Body of pancreas (tissue), 4 donors: ENCODE data around the gene SLCO1B1. TPM values are rescaled to one million over a fixed set of nuclear protein-coding genes. Genes with fewer than 3 reads are reported as not detected.

Experiments
- ATAC-seq: fragments of 150-250 bp; one replicate; pipeline ENCODE4 v1.9.1; 2016
- DNase-seq, 4 donors: peaks; one replicate each; pipeline ENCODE4 v3.0.0-alpha.2; 2019
- H3K27ac ChIP-seq, 4 donors: fragments of 200-600 bp; sonication (generic); 1 replicate in 3 of 4; 2 replicates in 1 of 4; pipeline versions ENCODE4 v1.5.1 to v1.6.1; 2016 to 2019; ENCODE audit warnings: mild to moderate bottlenecking in 1 of 4, mixed read lengths in 1 of 4, moderate library complexity in 1 of 4
- H3K27me3 ChIP-seq, 2 donors: fragments of 200-600 bp; sonication (generic); one replicate each; pipeline ENCODE4 v1.6.0; 2016; ENCODE audit warnings: mild to moderate bottlenecking in 1 of 2
- H3K36me3 ChIP-seq, 2 donors: fragments of 200-600 bp; sonication (generic); replicated peaks in 1 of 2; 2 replicates each; pipeline ENCODE4 v1.5.1; 2016; ENCODE audit warnings: low read depth in 2 of 2; ENCODE audit not compliant: insufficient read depth in 1 of 2
- H3K4me1 ChIP-seq: fragments of 200-600 bp; sonication (generic); one replicate; pipeline ENCODE4 v1.6.0; 2016
- H3K4me3 ChIP-seq, 2 donors: fragments of 200-600 bp; sonication (generic); 1 replicate in 1 of 2; 2 replicates in 1 of 2; pipeline ENCODE4 v1.5.1; 2016 to 2019
- H3K9me3 ChIP-seq, 3 donors: fragments of 200-600 bp; sonication (generic); 1 replicate in 2 of 3; 2 replicates in 1 of 3; pipeline ENCODE4 v1.5.1; 2016
- POLR2A ChIP-seq, 3 donors: fragments of 450-650 bp; IDR thresholded peaks; one replicate each; pipeline ENCODE4 v1.6.1; 2016; ENCODE audit warnings: antibody characterized with exemption in 3 of 3, mild to moderate bottlenecking in 2 of 3
- WGBS, 2 donors: methylation state at CpG; one replicate each; pipeline ENCODE4 v1.1.5; 2017; 5-methylcytosine and 5-hydroxymethylcytosine counted together
- intact Hi-C: fragments of 100-400 bp; cut with DNase I; formaldehyde crosslinking; loops from one replicate; pipeline ENCODE4 v1.15.1; 2023
- total RNA-seq, 2 donors: library from RNA; depleted of rRNA; stranded (reverse); fragments of >200 nt; gene quantifications; one replicate each; pipeline ENCODE4 v1.1.0, GENCODE V29; 2016
- TF ChIP-seq, protein P1 (sequence below), 7 experiments: fragments of 450-650 bp in 4 of 7; fragments of 200-600 bp in 3 of 7; sonication (generic) in 3 of 7; IDR thresholded peaks; one replicate each; pipeline ENCODE4 v1.5.1; 2016 to 2019; ENCODE audit warnings: antibody characterized with exemption in 7 of 7

Gene SLCO1B1
- total RNA-seq, 2 donors from 2014 or later: not detected

DNA sequence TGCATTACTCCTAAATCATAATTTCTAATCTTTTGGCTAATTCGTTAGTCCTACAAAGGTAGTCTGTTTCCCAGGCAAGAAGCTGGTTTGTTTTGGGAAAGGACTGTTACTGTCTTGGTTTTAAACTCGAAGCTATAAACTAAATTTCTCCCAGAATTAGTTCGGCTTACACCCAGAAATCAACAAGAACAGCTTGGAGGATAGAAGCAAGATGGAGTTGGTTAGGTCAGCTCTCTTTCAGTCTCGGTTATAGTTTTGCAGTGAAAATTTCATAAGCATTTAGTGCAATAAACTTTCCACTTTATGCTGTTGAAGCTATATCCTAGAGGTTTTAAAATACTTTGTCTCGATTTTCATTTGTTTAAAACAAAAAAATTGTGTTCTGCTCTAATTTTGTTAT is 103.4 kb downstream of the SLCO1B1 start:
- Histone ChIP-seq H3K27ac (no peak overlapping the region), H3K9me3 (no peaks in the 10 kb centered on the region), H3K27me3 (no peaks in the 10 kb centered on the region), H3K4me3 (no peak overlapping the region), H3K4me1 (no peaks in the 10 kb centered on the region), H3K36me3 (no peaks in the 10 kb centered on the region)
- TF ChIP-seq POLR2A (IDR thresholded peaks at IDR 0.05): no peak
- TF ChIP-seq, protein P1, sequence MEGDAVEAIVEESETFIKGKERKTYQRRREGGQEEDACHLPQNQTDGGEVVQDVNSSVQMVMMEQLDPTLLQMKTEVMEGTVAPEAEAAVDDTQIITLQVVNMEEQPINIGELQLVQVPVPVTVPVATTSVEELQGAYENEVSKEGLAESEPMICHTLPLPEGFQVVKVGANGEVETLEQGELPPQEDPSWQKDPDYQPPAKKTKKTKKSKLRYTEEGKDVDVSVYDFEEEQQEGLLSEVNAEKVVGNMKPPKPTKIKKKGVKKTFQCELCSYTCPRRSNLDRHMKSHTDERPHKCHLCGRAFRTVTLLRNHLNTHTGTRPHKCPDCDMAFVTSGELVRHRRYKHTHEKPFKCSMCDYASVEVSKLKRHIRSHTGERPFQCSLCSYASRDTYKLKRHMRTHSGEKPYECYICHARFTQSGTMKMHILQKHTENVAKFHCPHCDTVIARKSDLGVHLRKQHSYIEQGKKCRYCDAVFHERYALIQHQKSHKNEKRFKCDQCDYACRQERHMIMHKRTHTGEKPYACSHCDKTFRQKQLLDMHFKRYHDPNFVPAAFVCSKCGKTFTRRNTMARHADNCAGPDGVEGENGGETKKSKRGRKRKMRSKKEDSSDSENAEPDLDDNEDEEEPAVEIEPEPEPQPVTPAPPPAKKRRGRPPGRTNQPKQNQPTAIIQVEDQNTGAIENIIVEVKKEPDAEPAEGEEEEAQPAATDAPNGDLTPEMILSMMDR (IDR thresholded peaks at IDR 0.05): no peak
- intact Hi-C loops: no loop called here
- WGBS, 2 donors: 62 to 73% methylated on average over 5 of the region's 5 CpGs
- DNase-seq: no peak
- no peak for ATAC-seq

DNA sequence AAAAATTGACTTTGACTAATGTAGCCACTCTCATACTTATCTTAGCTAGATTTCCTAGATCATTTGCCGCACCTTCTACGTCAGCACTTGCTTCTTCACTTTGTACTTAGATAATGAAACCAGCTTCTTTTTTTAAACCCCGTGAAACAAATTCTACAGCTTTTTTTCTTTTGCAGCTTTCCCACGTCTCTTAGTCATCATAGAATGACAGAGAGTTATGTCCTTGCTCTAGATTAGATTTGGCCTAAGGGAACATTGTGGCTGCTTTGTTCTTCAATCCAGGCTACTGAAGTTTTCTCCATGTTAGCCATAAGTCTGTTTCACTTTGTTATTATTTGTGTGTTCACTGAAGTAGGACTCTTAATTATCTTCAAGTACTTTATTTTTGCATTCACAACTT is 108.9 kb downstream of the SLCO1B1 start:
- Histone ChIP-seq H3K4me1 (no peaks in the 10 kb centered on the region), H3K4me3 (no peak overlapping the region), H3K9me3 (no peaks in the 10 kb centered on the region), H3K27ac (no peak overlapping the region), H3K36me3 (no peaks in the 10 kb centered on the region), H3K27me3 (no peaks in the 10 kb centered on the region)
- DNase-seq (no peak), ATAC-seq (no peak)
- intact Hi-C loops: no loop called here
- 54 to 69% methylated on average over 4 of the region's 4 CpGs for WGBS, 2 donors
- TF ChIP-seq, protein P1 (IDR thresholded peaks at IDR 0.05): no peak

DNA sequence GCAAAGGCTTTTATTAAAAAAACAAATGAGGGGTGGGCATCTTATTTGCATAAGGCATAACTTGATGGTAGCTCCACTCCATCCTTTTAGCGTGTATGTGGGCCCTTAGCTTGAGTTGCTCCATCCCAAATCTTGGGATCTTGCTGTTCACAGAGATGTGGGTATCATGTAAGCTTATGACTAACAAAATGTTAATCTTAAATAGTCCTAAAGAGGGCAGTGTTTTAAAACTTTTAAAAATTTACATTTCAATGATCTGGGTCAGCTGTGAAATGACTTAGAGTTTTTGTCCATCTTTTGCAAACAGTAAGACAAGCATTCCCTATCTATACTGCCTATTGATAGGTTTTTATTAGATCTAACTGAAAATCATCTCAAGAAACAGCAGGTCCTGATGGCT is 117.7 kb downstream of the SLCO1B1 start:
- Histone ChIP-seq H3K4me3 (no peak overlapping the region), H3K27me3 (no peaks in the 10 kb centered on the region), H3K27ac (no peak overlapping the region), H3K36me3 (no peaks in the 10 kb centered on the region), H3K9me3 (no peaks in the 10 kb centered on the region), H3K4me1 (no peaks in the 10 kb centered on the region)
- TF ChIP-seq, protein P1 (IDR thresholded peaks at IDR 0.05): peak in 1 of 7 experiments; percentile 9
- TF ChIP-seq POLR2A (IDR thresholded peaks at IDR 0.05): no peak
- intact Hi-C loops: no loop called here
- 48 to 58% methylated on average over 1 of the region's 1 CpG for WGBS, 2 donors
- ATAC-seq (peak; percentile 18), DNase-seq (no peak)

DNA sequence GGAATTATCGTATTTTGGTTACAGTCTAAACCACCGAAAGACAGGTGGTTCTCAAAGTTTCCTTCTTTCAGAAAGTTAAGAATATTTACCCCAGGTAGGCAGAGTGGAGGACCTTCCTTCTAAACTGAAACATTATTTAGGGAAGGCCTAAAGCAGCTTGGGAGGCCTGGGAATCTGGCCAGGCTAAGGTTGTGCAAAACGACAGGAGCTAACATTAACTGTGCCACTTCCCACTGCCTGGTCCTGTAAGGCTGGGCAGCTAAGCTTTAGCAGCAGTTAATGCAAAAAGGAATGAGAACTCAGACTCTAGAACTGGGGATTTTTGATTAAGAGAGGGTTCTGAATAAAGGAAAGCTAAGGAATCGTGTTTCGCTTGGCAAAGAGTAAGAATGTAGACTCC is 121.1 kb downstream of the SLCO1B1 start:
- no peaks in the 10 kb centered on the region for H3K27me3 ChIP-seq
- ATAC-seq: no peak
- H3K4me3 ChIP-seq: no peak overlapping the region
- no peak for DNase-seq
- no peaks in the 10 kb centered on the region for H3K36me3 ChIP-seq
- no peaks in the 10 kb centered on the region for H3K9me3 ChIP-seq
- no peaks in the 10 kb centered on the region for H3K4me1 ChIP-seq
- intact Hi-C loops: no loop called here
- no peak overlapping the region for H3K27ac ChIP-seq
- TF ChIP-seq, protein P1 (IDR thresholded peaks at IDR 0.05): no peak
- TF ChIP-seq POLR2A (IDR thresholded peaks at IDR 0.05): no peak
- WGBS, 2 donors: 71 to 78% methylated on average over 5 of the region's 5 CpGs

DNA sequence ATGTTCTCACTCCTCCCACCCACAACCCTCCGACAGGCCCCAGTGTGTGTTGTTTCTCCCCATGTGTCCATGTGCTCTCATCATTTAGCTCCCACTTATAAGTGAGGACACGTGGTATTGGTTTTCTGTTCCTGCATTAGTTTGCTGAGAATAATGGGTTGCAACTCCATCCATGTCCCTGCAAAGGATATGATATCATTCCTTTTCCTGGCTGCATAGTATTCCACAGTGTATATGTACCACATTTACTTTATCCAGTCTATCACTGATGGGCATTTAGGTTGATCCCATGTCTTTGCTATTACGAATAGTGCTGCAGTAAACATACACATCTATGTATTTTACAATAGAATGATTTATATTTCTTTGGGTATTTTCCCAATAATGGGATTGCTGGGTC is 126.2 kb downstream of the SLCO1B1 start:
- Histone ChIP-seq H3K4me1 (no peaks in the 10 kb centered on the region), H3K27ac (no peak overlapping the region), H3K9me3 (no peaks in the 10 kb centered on the region), H3K36me3 (no peaks in the 10 kb centered on the region), H3K27me3 (no peaks in the 10 kb centered on the region), H3K4me3 (no peak overlapping the region)
- 53 to 58% methylated on average over 3 of the region's 3 CpGs for WGBS, 2 donors
- intact Hi-C loops: no loop called here
- TF ChIP-seq POLR2A (IDR thresholded peaks at IDR 0.05): no peak
- TF ChIP-seq, protein P1 (IDR thresholded peaks at IDR 0.05): no peak
- DNase-seq: no peak
- ATAC-seq: no peak
